Transverse colon (tissue), 4 donors: ENCODE data around the gene PSAT1.

Source experiments
- CTCF ChIP-seq, 5 experiments: fragments of 200-600 bp in 3 of 5; fragments of 450-650 bp in 2 of 5; sonication (generic) in 3 of 5; IDR thresholded peaks; 1 replicate in 2 of 5; 2 replicates in 3 of 5; pipeline ENCODE4 v1.5.1; 2016 to 2017; ENCODE audit warnings: antibody characterized with exemption in 5 of 5, inconsistent platforms in 3 of 5, mild to moderate bottlenecking in 2 of 5, moderate library complexity in 1 of 5
- POLR2AphosphoS5 ChIP-seq, 3 donors: sonication (generic); formaldehyde crosslinking; IDR thresholded peaks; one replicate each; pipeline ENCODE4 v1.6.1; 2016; ENCODE audit warnings: antibody characterized with exemption in 3 of 3

DNA sequence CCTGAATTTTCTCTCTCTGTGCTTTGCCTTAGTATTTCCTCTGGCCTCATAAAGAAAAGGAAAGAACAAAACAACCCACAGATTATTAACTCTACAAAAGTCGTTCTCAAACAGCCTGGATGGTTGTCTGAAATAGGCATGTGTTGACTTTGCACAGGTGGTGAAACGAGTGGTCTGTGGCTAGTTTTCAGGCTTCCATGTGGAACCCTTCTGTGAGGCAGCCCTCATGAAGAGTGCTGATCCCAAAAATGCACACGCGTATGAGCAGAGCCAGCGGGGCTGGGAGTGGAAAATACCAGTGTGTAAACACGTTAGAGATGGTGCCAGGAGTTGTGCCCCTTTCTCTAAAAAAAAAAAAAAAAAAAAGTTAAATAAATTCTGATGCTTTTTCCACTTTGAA lies 4.9 kb upstream of the PSAT1 start:
- TF ChIP-seq CTCF (IDR thresholded peaks at IDR 0.05): no peak
- no peak for TF ChIP-seq POLR2AphosphoS5 (IDR thresholded peaks at IDR 0.05)
